GM12878 (cell line): ENCODE data around the gene COMMD1. TPM values are rescaled to one million over a fixed set of nuclear protein-coding genes. Genes with fewer than 3 reads are reported as not detected.

Experiments
- ATAC-seq: fragments of 200-7000 bp; cut with Tn5 transposase; 3 replicates; pipeline ENCODE4 v1.9.1; 2020; ENCODE audit warnings: mild to moderate bottlenecking, moderate library complexity
- BruUV-seq: library from RNA; stranded (reverse); fragments of 400-500 nt; replicated peaks from 2 replicates; lab custom pipeline; 2021; lab: Mats Ljungman, UMichigan
- CTCF ChIA-PET: fragments of 300-600 bp; sonication (Branson Sonifier 250); formaldehyde crosslinking; extraction: SDS; loops from one replicate; lab custom pipeline; 2021; ENCODE audit warnings: inconsistent platforms; lab: Yijun Ruan, JAX
- POLR2A ChIA-PET: fragments of 350-600 bp; formaldehyde crosslinking; extraction: SDS; loops from one replicate; lab custom pipeline; 2021; ENCODE audit warnings: inconsistent platforms; lab: Charles Lee
- RAD21 ChIA-PET: fragments of 300-600 bp; sonication (Branson Sonifier 250); formaldehyde crosslinking; loops from one replicate; lab custom pipeline; 2023; ENCODE audit warnings: antibody characterized with exemption; ENCODE audit not compliant: unreplicated experiment; lab: Charles Lee
- SMC1A ChIA-PET: fragments of 300-600 bp; sonication (Branson Sonifier 250); formaldehyde crosslinking; loops from one replicate; lab custom pipeline; 2023; ENCODE audit not compliant: unreplicated experiment, uncharacterized antibody; lab: Charles Lee
- DNase-seq: peaks from one replicate; pipeline ENCODE4 v3.0.0-alpha.2; 2011; ENCODE audit warnings: low read depth, low spot score
- FAIRE-seq: peaks from 3 replicates; lab custom pipeline; 2011; peaks lifted over from hg19 to GRCh38; lab: Jason Lieb, UNC
- H2AFZ ChIP-seq: 2 replicates; pipeline ENCODE4 v1.6.0; 2011; ENCODE audit warnings: low read depth, low read length, control low read depth; ENCODE audit not compliant: control insufficient read depth
- H3K27ac ChIP-seq: 2 replicates; pipeline ENCODE4 v1.5.1; 2011; ENCODE audit warnings: control low read depth; ENCODE audit not compliant: control insufficient read depth, insufficient read depth
- H3K27me3 ChIP-seq, 2 experiments: replicated peaks in 1 of 2; 2 replicates each; pipeline versions ENCODE4 v1.6.0 to v1.6.1; 2011; ENCODE audit warnings: low read length in 1 of 2; ENCODE audit not compliant: control insufficient read depth in 2 of 2, insufficient read depth in 2 of 2
- H3K36me3 ChIP-seq, 2 experiments: 2 replicates each; pipeline ENCODE4 v1.5.1; 2011; ENCODE audit warnings: low read length in 1 of 2; ENCODE audit not compliant: control insufficient read depth in 2 of 2, insufficient read depth in 2 of 2
- H3K4me1 ChIP-seq: 2 replicates; pipeline ENCODE4 v1.6.1; 2011; ENCODE audit warnings: mild to moderate bottlenecking, low read length, moderate library complexity, mixed read lengths; ENCODE audit not compliant: control insufficient read depth, insufficient read depth
- H3K4me2 ChIP-seq: 2 replicates; pipeline ENCODE4 v1.6.0; 2011; ENCODE audit warnings: control low read depth; ENCODE audit not compliant: control insufficient read depth, insufficient read depth
- H3K4me3 ChIP-seq: fragments of 200-600 bp; sonication (generic); 2 replicates; pipeline ENCODE4 v1.5.1; 2016
- H3K79me2 ChIP-seq: 2 replicates; pipeline ENCODE4 v1.6.0; 2011; ENCODE audit warnings: low read length; ENCODE audit not compliant: control insufficient read depth, insufficient read depth
- H3K9ac ChIP-seq: 2 replicates; pipeline ENCODE4 v1.8.0; 2011; ENCODE audit warnings: low read length, control low read depth, mixed read lengths; ENCODE audit not compliant: control insufficient read depth, insufficient read depth
- H3K9me3 ChIP-seq: replicated peaks from 3 replicates; pipeline ENCODE4 v1.5.1; 2011; ENCODE audit warnings: mild to moderate bottlenecking, low read length; ENCODE audit not compliant: control insufficient read depth, insufficient read depth
- H4K20me1 ChIP-seq: 2 replicates; pipeline ENCODE4 v1.6.0; 2011; ENCODE audit not compliant: control insufficient read depth, insufficient read depth
- BACH1 ChIP-seq: fragments of 450-650 bp; IDR thresholded peaks from 2 replicates; pipeline ENCODE4 v1.6.1; 2017; ENCODE audit warnings: mild to moderate bottlenecking, borderline replicate concordance
- E2F8 ChIP-seq: fragments of 450-650 bp; IDR thresholded peaks from 2 replicates; pipeline ENCODE4 v1.6.1; 2018; ENCODE audit warnings: mild to moderate bottlenecking, low read depth, moderate library complexity; ENCODE audit not compliant: partially characterized antibody
- ESRRA ChIP-seq: IDR thresholded peaks from 2 replicates; pipeline ENCODE4 v1.6.1; 2012; ENCODE audit warnings: mild to moderate bottlenecking, low read length, improper control_type of control experiment
- GATAD2B ChIP-seq: fragments of 450-650 bp; conservative IDR thresholded peaks from 2 replicates; pipeline ENCODE4 v1.6.1; 2017; ENCODE audit warnings: low read depth, mild to moderate bottlenecking, moderate library complexity
- NFYA ChIP-seq: IDR thresholded peaks from 2 replicates; pipeline ENCODE4 v1.6.1; 2011; ENCODE audit warnings: low read depth, mild to moderate bottlenecking, low read length, improper control_type of control experiment, borderline replicate concordance
- NFYB ChIP-seq: IDR thresholded peaks from 2 replicates; pipeline ENCODE4 v1.6.1; 2011; ENCODE audit warnings: low read depth, mild to moderate bottlenecking, low read length, improper control_type of control experiment, moderate library complexity; ENCODE audit not compliant: insufficient read depth
- PAX5 ChIP-seq: IDR thresholded peaks from 2 replicates; pipeline ENCODE4 v1.6.1; 2011; ENCODE audit warnings: low read depth, low read length, borderline replicate concordance
- RAD21 ChIP-seq: IDR thresholded peaks from 2 replicates; pipeline ENCODE4 v1.6.1; 2011; ENCODE audit warnings: mild to moderate bottlenecking, low read depth, low read length, moderate library complexity; ENCODE audit not compliant: insufficient read depth
- STAT3 ChIP-seq: IDR thresholded peaks from 2 replicates; pipeline ENCODE4 v1.6.1; 2011; ENCODE audit warnings: low read depth, low read length, improper control_type of control experiment
- USF1 ChIP-seq: IDR thresholded peaks from 2 replicates; pipeline ENCODE4 v1.6.1; 2011; ENCODE audit warnings: borderline replicate concordance, low read depth, mild to moderate bottlenecking, moderate library complexity, mixed read lengths, low read length; ENCODE audit not compliant: insufficient read depth; ENCODE audit errors: extremely low read length
- WGBS: methylation state at CpG from one replicate; pipeline ENCODE4 v1.1.6; 2016; ENCODE audit warnings: low lambda C conversion rate; ENCODE audit not compliant: insufficient replicate concordance, insufficient coverage; ENCODE audit errors: missing lambda C conversion rate; 5-methylcytosine and 5-hydroxymethylcytosine counted together
- in situ Hi-C: fragments of 300-500 bp; cut with MboI; formaldehyde crosslinking; loops from 9 replicates; pipeline ENCODE4 v1.14.3; 2018; ENCODE audit warnings: mixed read lengths
- intact Hi-C: fragments of 100-400 bp; cut with micrococcal nuclease; formaldehyde crosslinking; loops from one replicate; pipeline ENCODE4 v1.14.2; 2022; ENCODE audit not compliant: unreplicated experiment
- polyA plus RNA-seq, 11 experiments: library from polyadenylated mRNA; depleted of rRNA in 4 of 11; unstranded in 6 of 11; stranded (reverse) in 5 of 11; fragments of >200 nt; fragmentation: Nextera tagmentation in 4 of 11; fragmentation: Illumina TruSeq in 1 of 11; extraction: Ambion mirVana in 4 of 11; extraction: Trizol in 1 of 11; gene quantifications; 1 replicate in 1 of 11; 2 replicates in 10 of 11; pipeline versions ENCODE4 v1.2.1 to v1.2.3, GENCODE V29; 2011 to 2016; ENCODE audit warnings: inconsistent platforms in 2 of 11, missing spikeins in 2 of 11, low read depth in 1 of 11
- total RNA-seq, 4 experiments: library from RNA; depleted of rRNA in 3 of 4; stranded (reverse); fragments of >200 nt in 3 of 4; fragmentation: Illumina TruSeq in 1 of 4; extraction: Trizol in 1 of 4; gene quantifications; 2 replicates each; pipeline versions ENCODE4 v1.2.1 to v1.2.3, GENCODE V29; 2013 to 2021

COMMD1 gene
- total and polyA plus RNA-seq, 10 of the 15 experiments (the other 5 are each of a cell fraction or from before 2014, with no cell fraction given) = 39.7 to 210 (median 53.7) TPM

- H3K27ac ChIP-seq = no peak overlapping the region
- no peak for DNase-seq
- no peak for TF ChIP-seq NFYB
- TF ChIP-seq GATAD2B = no peak
- ChIA-PET RAD21 (no interaction called here), SMC1A (interaction anchor here (1.6 to 1.8 kb wide), 2 partner anchors 9 to 474 kb away, joined by 4 to 7 read pairs; no protein-coding TSS in a partner anchor), POLR2A (no interaction called here), CTCF (no interaction called here)
- 92% methylated on average over 1 of the region's 1 CpG for WGBS
- BruUV-seq = no TSS peak
- in situ Hi-C loops (no loop called here), intact Hi-C loops (no loop called here)
- ATAC-seq = no peak
- H3K27me3 ChIP-seq = no peaks in the 10 kb centered on the region
- no peaks in the 10 kb centered on the region for H3K79me2 ChIP-seq
- no peaks in the 10 kb centered on the region for H3K4me1 ChIP-seq
- no peak overlapping the region for H3K4me2 ChIP-seq
- no peaks in the 10 kb centered on the region for H3K9me3 ChIP-seq
- H3K9ac ChIP-seq = no peak overlapping the region
- FAIRE-seq = no peak
- no peaks in the 10 kb centered on the region for H4K20me1 ChIP-seq
- no peak overlapping the region for H2AFZ ChIP-seq
- no peak overlapping the region for H3K4me3 ChIP-seq
- H3K36me3 ChIP-seq = no peaks in the 10 kb centered on the region
These were observed 63.9 kb downstream of the COMMD1 start for GRCh38 chr2:61969376-61969775.

GRCh38 chr2:61970807-61971556 is 65.5 kb downstream of the COMMD1 start:
- H3K9ac ChIP-seq = no peak overlapping the region
- no peaks in the 10 kb centered on the region for H3K79me2 ChIP-seq
- in situ Hi-C loops (no loop called here), intact Hi-C loops (no loop called here)
- no peak for ATAC-seq
- no peak overlapping the region for H3K4me2 ChIP-seq
- no peaks in the 10 kb centered on the region for H3K4me1 ChIP-seq
- no peak for DNase-seq
- POLR2A ChIA-PET = no interaction called here
- WGBS = 93% methylated on average over 14 of the region's 14 CpGs
- CTCF ChIA-PET = no interaction called here
- H3K27ac ChIP-seq = no peak overlapping the region
- H3K36me3 ChIP-seq = no peaks in the 10 kb centered on the region
- SMC1A ChIA-PET = no interaction called here
- no peaks in the 10 kb centered on the region for H4K20me1 ChIP-seq
- RAD21 ChIA-PET = no interaction called here
- FAIRE-seq = no peak
- H3K4me3 ChIP-seq = no peak overlapping the region
- H3K9me3 ChIP-seq = no peaks in the 10 kb centered on the region
- BruUV-seq = no TSS peak
- no peaks in the 10 kb centered on the region for H3K27me3 ChIP-seq
- H2AFZ ChIP-seq = no peak overlapping the region
- TF ChIP-seq STAT3 = no peak
- no peak for TF ChIP-seq E2F8
- TF ChIP-seq PAX5 = no peak
- no peak for TF ChIP-seq RAD21
- TF ChIP-seq NFYA = no peak
- no peak for TF ChIP-seq ESRRA
- no peak for TF ChIP-seq BACH1
- no peak for TF ChIP-seq USF1
